GM12875 (cell line): Measurements from ENCODE around the gene UCK1.

Source experiments
- H3K4me3 ChIP-seq: one replicate; pipeline ENCODE4 v1.5.1; 2011; ENCODE audit warnings: low read depth, low read length, control low read depth
- CTCF ChIP-seq: IDR thresholded peaks from 2 replicates; pipeline ENCODE4 v1.5.1; 2011; ENCODE audit warnings: low read depth, mild to moderate bottlenecking, control low read depth, inconsistent platforms, low read length, moderate library complexity, borderline replicate concordance; ENCODE audit not compliant: insufficient read depth

UCK1 gene

GRCh38 chr9:131546336-131547084 lies 15.4 kb upstream of the UCK1 start:
- H3K4me3 ChIP-seq = no peak overlapping the region
- no peak for TF ChIP-seq CTCF

- H3K4me3 ChIP-seq = no peak overlapping the region
- TF ChIP-seq CTCF = no peak
These were observed 14.8 kb upstream of the UCK1 start for GRCh38 chr9:131545786-131546335.

GRCh38 chr9:131545003-131545785 lies 14.1 kb upstream of the UCK1 start, which contains the start of gene PRRT1B:
Gene PRRT1B (plus strand): TSS chr9:131545523. CDS start chr9:131545616, 93 bp downstream.
- no peak for TF ChIP-seq CTCF
- no peak within 1 kb of the TSS for H3K4me3 ChIP-seq

GRCh38 chr9:131543141-131543540 lies 12.1 kb upstream of the UCK1 start:
- no peak for TF ChIP-seq CTCF
- H3K4me3 ChIP-seq = no peak overlapping the region

- TF ChIP-seq CTCF = no peak
These were observed 8.3 kb upstream of the UCK1 start for GRCh38 chr9:131539223-131539923.

GRCh38 chr9:131537946-131538345 lies 6.9 kb upstream of the UCK1 start:
- H3K4me3 ChIP-seq = no peak overlapping the region
- no peak for TF ChIP-seq CTCF

More at GRCh38 chr9:131539223-131539923, 8.3 kb upstream of the UCK1 start:
- H3K4me3 ChIP-seq = no peak overlapping the region
